Panc1 (cell line): ENCODE results near the gene SMARCA1. TPM values are rescaled to one million over a fixed set of nuclear protein-coding genes. Genes with fewer than 3 reads are reported as not detected.

ENCODE experiments used
- ATAC-seq: fragments of 200-7000 bp; cut with Tn5 transposase; 2 replicates; pipeline ENCODE4 v1.9.1; 2020; ENCODE audit warnings: mild to moderate bottlenecking, moderate library complexity
- BruUV-seq: library from RNA; stranded (reverse); fragments of 400-500 nt; replicated peaks from 2 replicates; lab custom pipeline; 2021; lab: Mats Ljungman, UMichigan
- CTCF ChIA-PET: fragments of 300-600 bp; sonication (Branson Sonifier 250); formaldehyde crosslinking; loops from one replicate; lab custom pipeline; 2022; ENCODE audit warnings: antibody characterized with exemption; lab: Charles Lee
- POLR2A ChIA-PET: fragments of 300-600 bp; sonication (Branson Sonifier 250); formaldehyde crosslinking; loops from one replicate; lab custom pipeline; 2022; ENCODE audit warnings: antibody characterized with exemption; lab: Charles Lee
- DNase-seq: peaks from one replicate; pipeline ENCODE4 v3.0.0-alpha.2; 2010; ENCODE audit warnings: low read depth, low spot score
- H3K27ac ChIP-seq: 2 replicates; pipeline ENCODE4 v1.5.1; 2011; ENCODE audit warnings: mild to moderate bottlenecking, low read length, inconsistent platforms
- H3K27me3 ChIP-seq: fragments of 200-500 bp; sonication (Bioruptor generic); 2 replicates; pipeline ENCODE4 v1.6.0; 2014; ENCODE audit warnings: low read length, inconsistent platforms; ENCODE audit not compliant: control insufficient read depth, insufficient read depth
- H3K36me3 ChIP-seq: fragments of 200-500 bp; sonication (Bioruptor generic); 2 replicates; pipeline ENCODE4 v1.5.1; 2014; ENCODE audit warnings: inconsistent platforms, mild to moderate bottlenecking, low read length, moderate library complexity; ENCODE audit not compliant: control insufficient read depth, insufficient read depth
- H3K4me1 ChIP-seq: 2 replicates; pipeline ENCODE4 v1.5.1; 2011; ENCODE audit warnings: inconsistent platforms, mild to moderate bottlenecking, low read length, moderate library complexity; ENCODE audit not compliant: control insufficient read depth, insufficient read depth
- H3K4me3 ChIP-seq, 2 experiments: 2 replicates each; pipeline ENCODE4 v1.5.1; 2011 to 2012; ENCODE audit warnings: low read depth in 2 of 2, low read length in 2 of 2, mild to moderate bottlenecking in 2 of 2, inconsistent platforms in 1 of 2, moderate library complexity in 1 of 2
- H3K9me3 ChIP-seq: fragments of 200-500 bp; sonication (Bioruptor generic); 2 replicates; pipeline ENCODE4 v1.5.1; 2014; ENCODE audit warnings: low read depth, mild to moderate bottlenecking, inconsistent platforms, low read length, moderate library complexity; ENCODE audit not compliant: control insufficient read depth, insufficient read depth
- POLR2AphosphoS5 ChIP-seq: IDR thresholded peaks from 2 replicates; pipeline ENCODE4 v1.6.1; 2012; ENCODE audit warnings: mild to moderate bottlenecking, low read depth, low read length, moderate library complexity
- REST ChIP-seq, 2 experiments: IDR thresholded peaks; 2 replicates each; pipeline ENCODE4 v1.6.1; 2011 to 2012; ENCODE audit warnings: low read depth in 2 of 2, control low read depth in 1 of 2, low read length in 1 of 2, mild to moderate bottlenecking in 1 of 2, moderate library complexity in 1 of 2; ENCODE audit not compliant: insufficient read depth in 1 of 2
- SIN3A ChIP-seq: IDR thresholded peaks from 2 replicates; pipeline ENCODE4 v1.6.1; 2012; ENCODE audit warnings: low read depth, mild to moderate bottlenecking, low read length, moderate library complexity, borderline replicate concordance; ENCODE audit not compliant: insufficient read depth
- TCF7L2 ChIP-seq: IDR thresholded peaks from 2 replicates; pipeline ENCODE4 v1.6.1; 2011; ENCODE audit warnings: mild to moderate bottlenecking, low read depth, low read length, inconsistent platforms
- in situ Hi-C: cut with HindIII; loops from 2 replicates; pipeline ENCODE4 v1.10.0; 2016; ENCODE audit warnings: low sequenced_read_pairs, low pct_unique_long_range_greater_than_20kb
- intact Hi-C: fragments of 100-400 bp; cut with micrococcal nuclease; formaldehyde crosslinking; loops from one replicate; pipeline ENCODE4 v1.10.0; 2022; ENCODE audit not compliant: unreplicated experiment
- total RNA-seq: library from RNA; stranded (reverse); gene quantifications from one replicate; pipeline ENCODE4 v1.2.1, GENCODE V29; 2021; ENCODE audit not compliant: unreplicated experiment
- TF ChIP-seq, protein P1 (sequence below): fragments of 450-650 bp; IDR thresholded peaks from 2 replicates; pipeline ENCODE4 v1.5.1; 2017; ENCODE audit warnings: mild to moderate bottlenecking

SMARCA1 gene
- total RNA-seq, 1 experiment from 2014 or later = 130 TPM

- Histone ChIP-seq H3K36me3 (no peaks in the 10 kb centered on the region), H3K9me3 (no peaks in the 10 kb centered on the region), H3K27me3 (no peaks in the 10 kb centered on the region), H3K4me3 (no peak overlapping the region), H3K4me1 (peaks cover 4% of the 10 kb centered on the region; the same call in 1 of the 2 replicates), H3K27ac (no peak overlapping the region)
- ChIA-PET POLR2A (no interaction called here), CTCF (no interaction called here)
- no peak for ATAC-seq
- intact Hi-C loops = no loop called here
- DNase-seq = no peak
- TF ChIP-seq REST (IDR thresholded peaks at IDR 0.05; ENCODE audit: insufficient read depth in 1 of 2, low read depth in 2 of 2, low read length in 1 of 2) (no peak), TCF7L2 (no peak), POLR2AphosphoS5 (no peak), SIN3A (no peak)
- TF ChIP-seq, protein P1, sequence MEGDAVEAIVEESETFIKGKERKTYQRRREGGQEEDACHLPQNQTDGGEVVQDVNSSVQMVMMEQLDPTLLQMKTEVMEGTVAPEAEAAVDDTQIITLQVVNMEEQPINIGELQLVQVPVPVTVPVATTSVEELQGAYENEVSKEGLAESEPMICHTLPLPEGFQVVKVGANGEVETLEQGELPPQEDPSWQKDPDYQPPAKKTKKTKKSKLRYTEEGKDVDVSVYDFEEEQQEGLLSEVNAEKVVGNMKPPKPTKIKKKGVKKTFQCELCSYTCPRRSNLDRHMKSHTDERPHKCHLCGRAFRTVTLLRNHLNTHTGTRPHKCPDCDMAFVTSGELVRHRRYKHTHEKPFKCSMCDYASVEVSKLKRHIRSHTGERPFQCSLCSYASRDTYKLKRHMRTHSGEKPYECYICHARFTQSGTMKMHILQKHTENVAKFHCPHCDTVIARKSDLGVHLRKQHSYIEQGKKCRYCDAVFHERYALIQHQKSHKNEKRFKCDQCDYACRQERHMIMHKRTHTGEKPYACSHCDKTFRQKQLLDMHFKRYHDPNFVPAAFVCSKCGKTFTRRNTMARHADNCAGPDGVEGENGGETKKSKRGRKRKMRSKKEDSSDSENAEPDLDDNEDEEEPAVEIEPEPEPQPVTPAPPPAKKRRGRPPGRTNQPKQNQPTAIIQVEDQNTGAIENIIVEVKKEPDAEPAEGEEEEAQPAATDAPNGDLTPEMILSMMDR = no peak
- BruUV-seq = no TSS peak
- in situ Hi-C loops = no loop called here
Observed at GRCh38 chrX:129530410-129530809, 7.1 kb upstream of the SMARCA1 start.

- H3K27me3 ChIP-seq = no peaks in the 10 kb centered on the region
- no peak for ATAC-seq
- POLR2A ChIA-PET = no interaction called here
Observed at GRCh38 chrX:129529685-129530281, 6.5 kb upstream of the SMARCA1 start.

More at GRCh38 chrX:129529685-129530281, 6.5 kb upstream of the SMARCA1 start:
- BruUV-seq = no TSS peak
- in situ Hi-C loops = no loop called here
- Histone ChIP-seq H3K36me3 (no peaks in the 10 kb centered on the region), H3K27ac (no peak overlapping the region), H3K9me3 (no peaks in the 10 kb centered on the region), H3K4me1 (peaks cover 2% of the 10 kb centered on the region; the same call in 1 of the 2 replicates), H3K4me3 (no peak overlapping the region)
- no peak for DNase-seq
- no peak for TF ChIP-seq TCF7L2
- no peak for TF ChIP-seq SIN3A
- no peak for TF ChIP-seq POLR2AphosphoS5
- TF ChIP-seq, protein P1 = no peak
- no peak for TF ChIP-seq REST (IDR thresholded peaks at IDR 0.05; ENCODE audit: insufficient read depth in 1 of 2, low read depth in 2 of 2, low read length in 1 of 2)
- CTCF ChIA-PET = no interaction called here
- intact Hi-C loops = no loop called here
